OCI-LY1 (cell line): ENCODE data around the gene MYOM1.

Source experiments
- EZH2 ChIP-seq: fragments of 200-600 bp; sonication (generic), shearing (Covaris generic); IDR thresholded peaks from 2 replicates; pipeline ENCODE4 v1.8.0; 2017; ENCODE audit warnings: borderline replicate concordance, mixed run types, mild to moderate bottlenecking, antibody characterized with exemption, low read length, moderate library complexity, mixed read lengths
- TF ChIP-seq, protein P1 (sequence below): fragments of 200-600 bp; sonication (generic), shearing (Covaris generic); IDR thresholded peaks from 2 replicates; pipeline ENCODE4 v1.5.1; 2017; ENCODE audit warnings: mild to moderate bottlenecking, antibody characterized with exemption, low read length, moderate library complexity, mixed read lengths

DNA sequence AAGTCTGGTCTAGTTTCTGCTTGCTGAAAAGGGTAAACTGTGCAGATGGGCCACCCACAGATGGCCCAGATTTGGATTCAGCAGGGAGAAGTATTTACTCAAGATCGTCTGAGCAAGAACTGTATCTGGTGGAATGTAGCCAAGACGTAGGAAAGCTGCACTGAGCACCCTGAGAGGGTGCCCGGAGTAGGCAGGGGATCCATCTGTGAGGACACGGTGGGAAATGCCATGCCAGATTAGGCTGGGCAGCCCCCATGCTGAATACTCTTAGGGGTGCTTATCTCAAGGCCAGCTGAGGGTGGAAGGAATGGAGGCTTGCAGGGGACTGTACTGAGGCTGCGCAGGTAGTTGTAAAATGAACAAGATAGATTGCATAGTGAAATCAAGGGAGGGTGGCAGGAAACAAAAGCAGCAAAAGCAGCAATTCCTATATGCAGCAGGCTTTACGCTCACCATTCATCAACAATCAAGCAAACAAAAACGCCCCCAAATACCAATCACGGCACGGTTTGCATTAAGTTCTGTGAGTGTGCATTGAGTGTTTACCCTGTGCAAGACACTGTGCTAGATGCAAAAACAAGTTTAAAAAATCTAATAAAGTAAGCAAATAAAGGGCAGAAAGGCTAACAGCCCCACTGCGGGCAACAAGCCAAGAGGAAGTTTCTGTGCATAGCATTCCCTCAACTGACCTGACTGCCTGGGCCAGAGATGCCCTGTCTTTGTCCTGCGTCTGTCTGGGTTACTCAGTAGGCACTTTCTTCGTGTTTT lies 174.7 kb downstream of the MYOM1 start:
- TF ChIP-seq, protein P1, sequence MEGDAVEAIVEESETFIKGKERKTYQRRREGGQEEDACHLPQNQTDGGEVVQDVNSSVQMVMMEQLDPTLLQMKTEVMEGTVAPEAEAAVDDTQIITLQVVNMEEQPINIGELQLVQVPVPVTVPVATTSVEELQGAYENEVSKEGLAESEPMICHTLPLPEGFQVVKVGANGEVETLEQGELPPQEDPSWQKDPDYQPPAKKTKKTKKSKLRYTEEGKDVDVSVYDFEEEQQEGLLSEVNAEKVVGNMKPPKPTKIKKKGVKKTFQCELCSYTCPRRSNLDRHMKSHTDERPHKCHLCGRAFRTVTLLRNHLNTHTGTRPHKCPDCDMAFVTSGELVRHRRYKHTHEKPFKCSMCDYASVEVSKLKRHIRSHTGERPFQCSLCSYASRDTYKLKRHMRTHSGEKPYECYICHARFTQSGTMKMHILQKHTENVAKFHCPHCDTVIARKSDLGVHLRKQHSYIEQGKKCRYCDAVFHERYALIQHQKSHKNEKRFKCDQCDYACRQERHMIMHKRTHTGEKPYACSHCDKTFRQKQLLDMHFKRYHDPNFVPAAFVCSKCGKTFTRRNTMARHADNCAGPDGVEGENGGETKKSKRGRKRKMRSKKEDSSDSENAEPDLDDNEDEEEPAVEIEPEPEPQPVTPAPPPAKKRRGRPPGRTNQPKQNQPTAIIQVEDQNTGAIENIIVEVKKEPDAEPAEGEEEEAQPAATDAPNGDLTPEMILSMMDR = no peak
- no peak for TF ChIP-seq EZH2
